GM18502 (cell line): ENCODE data around the gene NEK4.

Experiments used
- ATAC-seq: cut with Tn5 transposase; IDR thresholded peaks from one replicate; pipeline ENCODE4 v1.9.1; 2021; ENCODE audit warnings: mild to moderate bottlenecking; ENCODE audit not compliant: unreplicated experiment, poor library complexity

The NEK4 gene

GRCh38 chr3:52705688-52706686, 64.8 kb downstream of the NEK4 start, which contains the start of the genes GLT8D1 and SPCS1:
Gene GLT8D1 (minus strand): TSS chr3:52705791. CDS start chr3:52700460, 5,331 bp downstream.
Gene SPCS1 (plus strand): TSS chr3:52706106. CDS start chr3:52706247, 141 bp downstream.
- peak; percentile 79 for ATAC-seq

- no peak for ATAC-seq
Observed at GRCh38 chr3:52705438-52705687, 65.4 kb downstream of the NEK4 start.

DNA sequence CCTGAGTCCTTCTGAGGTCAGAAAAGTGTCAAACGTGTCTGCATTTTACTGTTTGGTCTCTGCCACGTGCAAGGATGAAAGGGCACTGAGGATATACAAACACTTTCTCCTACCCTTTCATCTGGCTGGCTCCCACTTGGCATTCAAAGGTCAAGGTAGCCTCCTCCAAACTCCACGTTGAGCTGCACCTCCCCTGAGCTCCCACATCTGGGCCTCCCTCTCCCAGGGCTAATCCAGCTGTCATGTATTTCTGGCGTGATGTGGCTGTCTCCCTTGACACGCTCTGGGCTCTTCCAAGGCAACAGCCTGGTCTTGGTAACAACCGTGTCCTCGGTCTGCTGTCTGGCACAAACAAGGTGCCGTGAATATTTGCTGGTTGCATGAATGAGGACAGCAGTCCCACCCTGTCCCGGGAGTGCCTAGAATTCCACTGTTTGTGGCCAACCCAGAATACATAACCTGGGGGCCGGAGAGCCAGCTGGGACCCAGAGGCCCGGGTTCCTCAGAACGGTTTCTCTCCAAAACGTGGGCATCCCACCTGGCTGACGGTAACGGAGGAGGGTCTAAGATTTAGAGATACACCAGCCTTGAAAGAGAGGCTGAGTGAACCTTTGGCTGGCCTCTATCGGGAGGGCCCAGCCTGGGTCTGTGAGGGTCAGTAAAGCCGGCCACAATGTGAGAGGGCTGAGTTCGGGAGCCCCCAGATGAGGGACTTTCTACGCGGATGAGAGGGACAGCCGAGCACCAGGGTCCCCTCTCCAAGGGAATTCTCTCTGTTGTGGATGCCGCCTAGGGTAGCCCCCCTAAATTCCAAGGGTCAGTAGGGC, 65.9 kb downstream of the NEK4 start:
- peak; percentile 15 for ATAC-seq

DNA sequence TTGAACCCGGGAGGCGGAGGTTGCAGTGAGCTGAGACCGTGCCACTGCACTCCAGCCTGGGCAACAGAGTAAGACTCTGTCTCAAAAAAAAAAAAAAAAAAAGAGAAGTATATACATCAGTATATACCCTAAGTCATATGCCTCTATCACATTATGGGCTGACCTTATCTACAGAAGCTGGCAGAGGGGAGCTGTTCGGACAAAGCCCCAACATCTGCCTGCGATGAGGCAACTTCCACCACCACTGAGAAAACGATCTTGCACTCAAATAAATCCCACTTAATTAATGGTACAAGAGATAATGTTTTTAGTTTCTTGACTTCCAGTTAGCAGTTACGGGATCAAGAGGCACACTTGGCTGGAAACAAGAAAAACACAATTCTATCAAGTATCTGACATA, 67.4 kb downstream of the NEK4 start:
- ATAC-seq: no peak

GRCh38 chr3:52697632-52697965, 73.1 kb downstream of the NEK4 start:
- no peak for ATAC-seq

DNA sequence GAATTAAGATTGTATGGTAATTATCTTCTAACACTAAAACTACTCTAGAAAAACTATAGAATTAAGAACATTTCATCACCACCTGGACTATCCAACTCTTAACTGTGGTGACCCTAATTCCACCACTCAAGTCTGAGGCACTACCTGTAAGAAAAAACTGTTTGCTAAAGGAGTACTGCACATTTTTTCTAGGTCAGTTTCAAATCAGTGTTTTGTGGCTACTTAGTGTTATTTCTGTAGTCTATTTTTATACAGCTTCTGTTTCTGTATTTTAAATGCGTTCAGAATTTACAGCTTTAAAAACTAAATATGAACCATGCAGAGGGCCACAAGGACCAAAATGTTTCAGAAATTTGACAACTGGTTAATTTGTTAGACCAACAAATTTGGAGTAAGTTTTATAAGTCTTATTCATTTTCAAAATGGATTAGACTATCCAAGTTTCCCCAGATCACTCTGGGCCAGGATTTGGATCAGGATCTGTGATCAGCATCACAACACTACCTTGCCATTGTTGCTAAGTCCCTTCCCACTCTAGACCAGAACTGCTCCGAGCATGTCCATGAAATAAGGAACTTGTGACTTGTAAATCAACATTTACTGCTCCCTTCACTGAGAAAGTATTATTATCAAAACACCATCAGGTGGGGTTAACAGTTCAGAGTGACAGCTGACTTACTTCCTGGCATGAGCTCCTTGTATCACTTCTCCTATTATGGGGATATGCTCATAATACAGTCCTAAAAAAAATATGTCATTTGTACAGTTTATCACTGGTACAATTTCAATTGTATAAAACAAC, 73.7 kb downstream of the NEK4 start:
- ATAC-seq: no peak

GRCh38 chr3:52695798-52696671, 74.7 kb downstream of the NEK4 start:
- no peak for ATAC-seq

DNA sequence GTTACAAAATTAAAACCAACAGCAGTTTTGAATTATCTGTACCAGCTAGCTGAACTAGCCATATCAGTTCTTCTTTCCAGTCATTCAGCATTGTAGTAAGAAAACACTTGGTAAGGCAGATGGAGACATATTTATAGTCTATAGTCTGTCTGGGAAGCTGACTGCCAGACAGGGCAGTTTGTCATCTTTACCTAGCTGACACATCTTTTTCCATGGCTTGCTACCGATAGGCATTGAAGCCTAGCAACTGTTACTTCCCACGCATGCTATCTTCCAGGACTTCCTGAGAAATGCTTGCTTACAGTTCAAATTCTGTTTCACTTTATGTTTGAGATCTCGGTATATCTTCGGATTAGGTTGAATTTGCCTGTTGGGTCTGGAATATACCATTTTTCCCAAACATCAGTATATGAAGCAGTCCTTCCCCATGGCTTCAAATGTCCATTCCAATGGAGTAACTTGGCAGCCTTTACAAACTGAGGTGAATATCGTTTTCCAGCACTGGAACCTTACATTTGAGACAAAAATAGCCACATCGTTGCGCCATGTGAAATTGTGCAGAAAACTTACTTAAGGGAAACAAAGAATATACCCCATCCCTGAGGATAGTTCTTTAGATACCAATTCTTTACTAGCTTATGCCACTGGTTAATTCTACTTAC, 76.1 kb downstream of the NEK4 start:
- ATAC-seq: no peak

DNA sequence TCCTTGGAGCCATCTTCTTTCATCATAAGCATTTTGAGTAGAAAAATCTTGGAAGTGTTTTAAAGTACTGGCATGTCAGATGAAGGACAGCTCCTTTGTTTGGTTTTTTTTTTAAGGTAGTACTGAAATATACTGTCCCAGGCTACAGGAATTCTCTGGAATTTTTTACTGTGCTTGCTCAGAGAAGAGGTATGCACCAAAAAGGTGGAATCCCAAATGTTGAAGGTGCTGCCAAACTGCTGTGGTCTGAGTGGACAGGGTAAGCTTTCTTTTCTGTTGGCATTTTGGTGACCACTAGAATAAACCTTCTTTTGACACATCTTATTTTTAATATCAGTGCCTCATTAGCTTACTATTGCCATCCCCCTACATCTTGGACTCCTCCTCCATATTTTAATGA, 77.7 kb downstream of the NEK4 start:
- ATAC-seq: no peak

DNA sequence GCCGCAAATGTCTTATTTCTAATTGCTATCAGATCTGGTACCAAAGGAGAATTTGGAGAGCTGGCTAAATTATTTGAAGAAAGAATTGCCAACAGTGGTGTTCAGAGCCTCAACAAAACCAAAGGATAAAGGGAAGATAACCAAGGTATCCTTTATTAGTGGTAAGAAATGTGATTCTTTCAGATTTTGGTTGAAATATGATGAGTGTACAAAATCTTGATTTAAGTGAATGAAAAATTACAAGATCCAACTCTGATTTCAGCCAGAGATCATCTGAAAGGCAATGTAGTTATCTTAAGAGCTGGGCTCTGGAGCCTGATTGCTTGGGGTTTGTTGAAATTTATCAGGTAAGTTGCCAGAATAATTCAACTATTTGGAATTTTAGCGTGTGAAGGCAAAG, 80.2 kb downstream of the NEK4 start:
- no peak for ATAC-seq

- no peak for ATAC-seq
Observed at GRCh38 chr3:52689151-52689550, 81.6 kb downstream of the NEK4 start.

- ATAC-seq: no peak
Observed at GRCh38 chr3:52688266-52688665, 82.5 kb downstream of the NEK4 start.

GRCh38 chr3:52685709-52686691, 84.7 kb downstream of the NEK4 start, which contains the start of the genes GNL3 and PBRM1:
Gene GNL3 (plus strand): TSS chr3:52686032. CDS start chr3:52686093, 61 bp downstream.
Gene PBRM1 (minus strand): TSS chr3:52685913.
- ATAC-seq: peak; percentile 77

DNA sequence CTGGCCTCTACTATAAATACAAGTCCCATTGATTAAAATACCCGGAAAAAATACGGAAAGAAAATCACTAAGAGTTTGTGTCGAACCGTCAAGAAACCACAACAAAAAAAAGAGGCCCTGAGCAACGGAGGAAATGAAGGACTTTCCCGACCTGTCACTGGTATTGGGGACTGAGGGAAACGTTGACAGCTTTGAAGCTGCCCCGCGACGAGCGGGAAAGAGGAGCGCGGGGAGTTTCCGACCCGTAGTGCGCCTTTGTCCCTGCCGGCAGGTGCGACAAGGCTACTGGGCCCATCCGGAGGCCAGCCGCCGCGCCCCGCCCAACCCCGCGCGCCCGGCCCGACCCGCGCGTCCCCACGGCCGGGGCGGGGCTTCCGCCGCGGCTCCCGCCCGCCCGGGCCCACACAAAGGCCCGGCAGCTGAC, 85.4 kb downstream of the NEK4 start:
- peak; percentile 75 for ATAC-seq

DNA sequence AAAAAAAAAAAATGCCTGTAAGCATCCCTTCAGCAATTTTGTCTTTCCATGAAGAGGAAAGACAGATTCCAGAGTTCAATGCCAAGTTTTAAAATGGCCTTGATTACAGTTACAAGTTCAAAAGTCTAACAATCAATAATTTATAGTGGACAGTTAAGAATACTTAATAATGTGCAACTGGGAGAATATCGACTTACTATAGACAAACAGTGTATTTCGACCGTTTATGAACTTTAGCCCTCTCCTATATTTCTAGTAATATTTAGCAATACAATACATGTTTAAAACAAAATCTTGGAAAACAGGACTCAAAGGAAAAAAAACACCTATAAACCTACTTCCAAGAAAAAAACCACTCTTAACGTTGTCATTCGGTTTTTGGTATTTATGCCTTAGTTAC, 86.6 kb downstream of the NEK4 start:
- ATAC-seq: no peak

GRCh38 chr3:52683611-52684010, 87.1 kb downstream of the NEK4 start:
- no peak for ATAC-seq

DNA sequence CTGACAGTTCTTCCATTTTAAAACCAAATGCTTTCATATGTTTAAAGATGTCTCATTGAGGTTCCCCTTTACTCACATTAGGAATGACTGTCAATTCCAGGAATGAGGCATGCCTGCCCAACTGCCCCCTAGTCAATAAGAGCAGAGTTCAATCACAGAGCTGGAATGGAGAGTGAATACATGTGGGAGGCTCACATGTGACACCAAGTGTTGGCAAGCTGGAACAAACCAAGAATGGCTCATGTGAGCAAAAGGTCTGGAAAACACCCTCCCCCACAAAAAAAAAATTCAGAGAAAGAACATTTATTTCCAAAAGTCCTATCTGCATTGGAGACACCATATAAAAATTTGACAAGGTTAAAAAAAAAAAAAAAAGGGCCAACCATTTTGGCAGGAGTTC, 88.7 kb downstream of the NEK4 start:
- ATAC-seq: no peak

DNA sequence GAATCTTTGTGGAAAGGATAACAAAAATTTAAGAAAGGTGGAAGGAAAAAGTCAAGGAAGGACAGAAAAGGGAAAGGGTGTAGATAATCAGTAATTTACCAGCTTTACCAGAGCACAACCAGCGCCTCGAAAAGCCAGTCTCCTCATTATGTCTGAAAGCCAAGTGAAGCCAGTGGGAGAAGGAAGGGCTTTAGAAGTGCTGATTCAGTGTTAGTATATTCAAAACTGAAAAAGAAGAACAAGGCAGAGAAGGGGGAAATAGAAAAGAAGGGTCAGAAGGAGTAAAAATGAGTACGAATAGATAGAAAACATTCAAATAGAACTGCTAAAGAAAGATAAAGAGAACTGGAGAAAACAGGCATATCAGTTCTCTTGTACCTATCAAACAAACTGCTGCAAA, 89.1 kb downstream of the NEK4 start:
- ATAC-seq: no peak
